Activated T-cell treated with anti-CD3 and anti-CD28 coated beads for 1 hour (primary cell): ENCODE measurements around the gene PCNT.
"Not testable (repeated sequence)": the region's sequence is repeated elsewhere in the genome, so short reads cannot be mapped to it uniquely, and the experiment has no call there.

Experiments
- DNase-seq: peaks from one replicate; pipeline ENCODE4 v3.0.0-alpha.2; 2020; ENCODE audit warnings: low read depth

The PCNT gene

DNA sequence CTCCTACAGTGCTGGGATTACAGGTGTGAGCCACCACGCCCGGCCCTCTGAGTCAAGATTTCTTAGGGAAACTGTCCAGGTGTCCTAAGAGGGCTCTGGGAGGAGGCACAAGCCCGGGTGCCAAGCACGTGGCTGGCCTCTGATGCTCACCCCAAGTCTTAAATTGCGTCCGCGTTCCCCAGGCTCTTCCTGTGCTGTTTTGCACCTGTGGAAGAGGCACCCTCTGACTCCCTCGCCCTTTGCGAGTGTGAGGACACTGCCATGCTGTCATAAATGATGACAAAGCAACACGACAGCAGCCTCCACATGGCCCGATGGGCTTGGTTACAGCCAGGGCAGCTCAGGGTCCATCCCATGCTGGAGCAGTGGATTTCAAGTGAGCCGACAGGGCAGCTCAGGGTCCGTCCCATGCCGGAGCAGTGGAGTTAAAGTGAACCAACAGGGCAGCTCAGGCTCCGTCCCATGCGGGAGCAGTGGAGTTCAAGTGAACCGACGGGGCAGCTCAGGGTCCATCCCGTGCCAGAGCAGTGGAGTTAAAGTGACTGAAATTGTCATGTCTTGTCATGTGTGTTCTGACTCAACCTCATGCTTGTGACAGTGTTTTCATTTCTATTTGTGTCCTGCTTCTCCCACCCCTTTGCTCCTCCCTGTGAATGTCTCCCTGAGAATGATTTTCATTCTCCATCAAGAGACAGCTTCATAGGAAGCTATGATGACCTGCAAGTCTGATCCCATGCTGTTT is 33.9 kb downstream of the PCNT start:
- no peak for DNase-seq

DNA sequence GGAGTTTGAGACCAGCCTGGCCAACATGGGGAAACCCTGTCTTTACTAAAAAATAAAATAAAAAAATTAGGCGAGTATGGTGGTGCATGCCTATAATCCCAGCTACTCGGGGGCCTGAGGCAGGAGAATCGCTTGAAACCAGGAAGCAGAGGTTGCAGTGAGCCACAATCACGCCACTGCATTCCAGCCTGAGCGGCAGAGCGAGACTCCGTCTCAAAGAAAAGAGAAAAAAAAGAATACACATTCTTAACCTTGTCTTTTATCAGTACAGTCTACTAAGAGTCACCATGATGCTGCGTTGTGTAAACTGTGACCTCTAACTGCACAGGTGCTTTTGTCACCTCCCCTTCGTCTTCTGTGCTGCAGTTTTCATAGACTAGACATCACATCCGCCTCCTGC is 37.2 kb downstream of the PCNT start:
- no peak for DNase-seq

DNA sequence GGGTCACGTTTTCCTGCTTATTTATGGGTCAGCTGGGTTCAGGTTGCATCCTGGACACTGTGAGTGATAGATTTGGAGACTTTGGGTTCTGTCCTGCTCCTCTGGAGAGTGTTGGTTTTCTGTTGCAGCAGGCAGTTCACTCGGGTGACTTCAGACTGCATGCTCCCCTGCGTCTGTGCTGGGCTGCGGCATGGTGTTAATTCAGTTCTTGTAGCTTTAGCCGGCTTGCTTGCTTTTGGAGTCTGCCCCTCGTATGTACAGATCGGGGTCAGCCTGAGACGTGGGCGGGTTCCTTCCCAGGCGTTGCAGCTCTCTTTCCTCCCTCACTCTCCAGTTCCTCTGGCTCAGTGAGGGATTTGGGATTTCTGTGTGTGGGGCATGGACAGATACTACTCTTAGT is 38.0 kb downstream of the PCNT start:
- DNase-seq: no peak

DNA sequence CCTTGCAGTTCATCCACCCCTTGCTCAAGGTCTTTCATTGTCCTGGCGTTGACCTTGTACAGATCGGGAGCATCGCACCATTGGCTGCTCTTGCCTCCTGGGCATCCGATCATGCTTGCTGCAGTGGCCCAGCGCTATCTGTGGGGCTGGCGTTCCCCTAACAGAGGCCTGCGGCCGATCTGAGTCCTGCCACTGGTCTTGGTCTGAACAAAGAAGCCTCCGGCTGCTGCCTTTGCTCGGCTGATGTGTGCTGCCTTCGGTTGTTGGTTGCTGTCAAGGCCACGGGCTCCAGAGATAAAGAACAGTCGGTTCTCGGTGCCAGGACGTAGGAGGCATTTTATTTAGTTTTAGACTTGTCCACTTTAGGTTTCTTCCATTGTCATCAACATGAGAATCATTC is 39.0 kb downstream of the PCNT start:
- no peak for DNase-seq

DNA sequence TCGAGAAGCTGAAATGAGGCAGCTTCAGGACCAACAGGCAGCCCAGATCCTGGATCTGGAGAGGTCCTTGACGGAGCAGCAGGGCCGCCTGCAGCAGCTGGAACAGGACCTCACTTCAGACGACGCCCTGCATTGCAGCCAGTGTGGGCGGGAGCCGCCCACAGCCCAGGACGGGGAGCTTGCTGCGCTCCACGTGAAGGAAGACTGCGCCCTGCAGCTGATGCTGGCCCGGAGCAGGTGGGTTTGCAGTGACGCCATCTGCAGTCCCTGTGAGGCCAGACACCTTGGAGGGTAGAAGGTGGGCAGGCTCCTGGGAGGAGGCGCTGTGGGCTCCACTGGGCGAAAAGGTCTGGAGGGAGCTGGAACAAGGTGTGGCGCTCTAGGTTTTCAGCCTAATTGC is 39.7 kb downstream of the PCNT start:
- DNase-seq: no peak

DNA sequence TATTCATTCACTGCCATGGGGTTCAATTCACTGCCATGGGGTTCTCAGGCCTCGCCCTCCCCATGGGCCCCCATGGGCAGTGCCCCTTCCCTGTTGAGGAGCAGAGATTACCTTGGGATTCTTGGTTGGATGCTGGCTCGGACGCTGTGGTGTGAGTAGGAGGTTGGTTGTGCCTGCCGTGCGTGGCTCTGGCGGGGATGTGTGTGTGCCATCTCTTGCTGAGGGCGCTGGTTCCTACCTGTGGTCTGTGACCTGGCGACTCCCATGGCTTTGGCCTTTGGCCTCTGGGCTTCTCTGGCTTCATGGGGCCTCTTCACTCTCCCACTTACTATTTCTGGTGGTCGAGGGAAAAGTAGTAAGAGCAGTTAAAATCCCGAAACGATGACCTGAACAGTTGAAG is 42.1 kb downstream of the PCNT start:
- DNase-seq: no peak

DNA sequence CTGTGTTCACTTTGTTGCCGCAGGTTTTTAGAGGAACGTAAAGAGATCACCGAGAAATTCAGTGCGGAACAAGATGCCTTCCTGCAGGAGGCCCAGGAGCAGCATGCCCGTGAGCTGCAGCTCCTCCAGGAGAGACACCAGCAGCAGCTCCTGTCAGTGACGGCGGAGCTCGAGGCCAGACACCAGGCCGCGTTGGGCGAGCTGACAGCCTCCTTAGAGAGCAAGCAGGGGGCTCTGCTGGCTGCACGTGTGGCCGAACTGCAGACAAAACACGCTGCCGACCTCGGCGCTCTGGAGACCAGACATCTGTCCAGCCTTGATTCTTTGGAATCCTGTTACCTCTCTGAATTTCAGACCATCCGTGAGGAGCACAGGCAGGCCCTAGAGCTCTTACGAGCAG is 42.6 kb downstream of the PCNT start:
- DNase-seq: no peak

DNA sequence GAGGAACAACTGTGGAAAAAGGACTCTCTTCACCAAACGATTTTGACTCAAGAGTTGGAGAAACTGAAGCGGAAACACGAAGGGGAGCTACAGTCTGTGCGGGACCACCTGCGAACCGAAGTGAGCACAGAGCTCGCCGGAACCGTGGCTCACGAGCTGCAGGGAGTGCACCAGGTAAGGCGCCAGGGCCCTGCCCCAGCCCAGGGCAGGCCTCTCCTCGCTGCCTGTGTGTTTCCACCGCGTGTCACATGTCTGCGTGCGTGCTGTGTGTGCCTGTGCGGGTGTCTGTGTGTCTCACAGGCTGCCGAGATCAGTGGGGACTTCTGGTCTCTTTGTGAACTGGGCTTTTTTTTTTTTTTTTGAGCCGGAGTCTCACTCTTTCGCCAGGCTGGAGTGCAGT is 43.0 kb downstream of the PCNT start:
- DNase-seq: no peak

DNA sequence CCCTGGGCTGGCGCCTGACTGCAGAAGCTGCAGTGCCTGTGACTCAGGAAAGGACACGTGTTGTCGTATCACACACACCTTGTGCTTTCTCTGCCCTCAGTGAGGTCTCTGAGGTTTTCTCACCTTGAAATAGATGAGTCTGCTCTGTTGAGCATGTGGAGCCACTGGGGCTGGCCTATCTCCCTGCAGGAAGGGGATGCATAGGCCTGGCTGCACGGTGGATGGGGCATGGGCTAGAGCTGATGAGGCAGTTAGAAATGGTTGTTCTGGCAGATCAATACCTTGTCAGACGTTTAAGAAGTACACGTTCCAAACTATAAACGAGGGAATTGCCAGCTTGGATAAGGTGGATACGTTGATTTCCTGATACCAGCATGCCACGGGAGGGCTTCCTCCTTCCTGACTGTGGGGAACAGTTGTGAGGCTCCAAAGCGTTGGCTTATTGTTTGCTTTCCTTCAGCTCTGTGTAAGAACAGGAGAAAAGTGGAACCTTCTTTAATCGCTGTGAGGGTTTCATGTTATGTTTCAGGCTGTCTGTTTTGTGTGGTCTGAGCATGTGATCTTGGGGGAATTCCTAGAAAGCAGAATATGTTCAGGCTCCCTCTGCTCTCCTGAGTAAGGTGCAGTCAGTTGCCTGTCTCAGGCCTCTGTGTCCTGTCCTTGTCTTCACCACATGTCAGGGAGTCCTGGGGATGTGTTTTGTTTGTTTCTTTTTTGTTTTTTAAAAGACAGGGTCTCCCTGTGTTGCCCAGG is 44.8 kb downstream of the PCNT start:
- peak; percentile 3 for DNase-seq

DNA sequence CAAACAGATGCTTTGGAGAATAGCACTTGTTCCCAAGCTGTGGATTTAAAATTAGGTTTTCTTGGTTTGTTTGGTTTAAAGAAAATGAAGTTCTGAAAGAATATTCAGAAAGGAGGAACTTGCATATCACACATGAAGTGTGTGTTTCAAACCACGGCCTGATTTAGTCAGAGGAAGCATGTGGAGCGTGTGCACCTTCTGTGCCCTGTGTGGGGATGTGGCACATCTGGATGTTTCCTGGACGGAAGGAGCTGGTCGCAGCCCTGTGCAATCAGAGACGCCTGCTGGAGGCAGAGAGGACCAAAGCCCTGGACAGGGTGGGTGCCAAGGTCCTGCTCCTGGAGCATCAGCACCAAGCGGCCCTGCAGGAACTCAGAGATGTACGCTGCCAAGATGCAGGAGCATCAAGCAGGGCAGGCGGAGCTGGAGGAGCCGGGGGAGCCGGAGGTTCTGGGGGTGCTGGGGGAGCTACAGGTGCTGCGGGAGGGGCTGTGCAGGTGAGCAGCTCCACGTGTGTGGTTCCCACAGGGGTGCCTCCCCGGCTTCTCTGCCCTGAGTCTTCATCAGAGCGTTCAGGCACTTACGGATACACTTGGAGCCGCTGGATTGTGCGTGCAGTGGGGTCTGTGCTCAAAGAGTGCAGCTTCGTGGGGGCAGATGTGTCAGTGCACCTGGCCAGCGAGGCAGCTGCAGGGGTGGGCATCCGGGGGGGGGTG is 45.7 kb downstream of the PCNT start:
- DNase-seq: no peak

DNA sequence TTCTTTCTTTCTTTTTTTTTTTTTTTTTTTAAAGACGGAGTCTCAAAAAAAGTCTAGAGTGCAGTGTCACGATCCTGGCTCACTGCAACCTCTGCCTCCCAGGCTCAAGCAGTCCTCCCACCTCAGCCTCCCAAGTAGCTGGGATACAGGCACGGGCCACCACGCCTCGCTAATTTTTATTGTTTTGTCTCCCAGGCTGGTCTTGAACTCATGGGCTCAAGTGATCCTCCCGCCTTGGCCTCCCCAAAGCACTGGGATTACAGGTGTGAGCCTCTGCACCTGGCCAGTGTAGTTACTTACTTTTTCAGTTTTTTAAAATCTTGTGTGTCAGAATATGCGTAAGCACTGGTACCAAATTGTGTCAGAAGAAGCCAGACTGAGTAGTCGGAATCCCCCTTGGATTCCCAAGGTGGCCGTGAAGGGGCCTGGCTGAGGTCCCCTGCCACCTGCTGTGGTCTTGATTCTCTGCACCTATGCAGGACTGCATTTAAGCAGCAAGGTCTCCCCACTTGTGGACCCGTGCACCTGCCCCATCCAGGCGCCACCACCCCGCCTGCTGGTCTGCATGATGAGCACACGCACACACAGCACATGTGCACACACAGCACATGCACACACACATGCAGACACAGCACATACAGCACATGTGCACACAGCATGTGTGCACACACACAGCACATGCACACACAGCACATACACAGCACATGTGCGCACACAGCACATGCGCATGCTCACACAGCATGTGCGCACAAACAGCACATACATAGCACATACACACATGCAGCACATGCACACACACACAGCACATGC is 47.5 kb downstream of the PCNT start:
- DNase-seq: no peak

DNA sequence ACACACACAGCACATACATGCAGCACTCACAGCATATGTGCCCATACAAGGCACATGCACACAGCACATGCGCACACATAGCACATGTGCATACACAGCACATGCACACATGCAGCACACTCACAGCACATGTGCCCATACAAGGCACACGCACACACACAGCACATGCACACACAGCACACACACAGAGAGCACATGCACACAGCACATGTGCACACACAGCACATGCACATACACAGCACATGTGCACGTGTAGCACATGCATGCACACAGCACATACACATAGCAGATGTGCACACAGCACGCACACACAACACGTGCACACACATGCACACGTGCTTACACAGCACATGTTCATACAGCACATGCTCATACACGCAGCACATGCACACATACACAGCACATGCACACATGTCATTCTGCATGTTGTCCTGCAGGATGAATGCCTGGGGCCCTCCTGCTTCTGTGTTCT is 48.1 kb downstream of the PCNT start:
- no peak for DNase-seq

DNA sequence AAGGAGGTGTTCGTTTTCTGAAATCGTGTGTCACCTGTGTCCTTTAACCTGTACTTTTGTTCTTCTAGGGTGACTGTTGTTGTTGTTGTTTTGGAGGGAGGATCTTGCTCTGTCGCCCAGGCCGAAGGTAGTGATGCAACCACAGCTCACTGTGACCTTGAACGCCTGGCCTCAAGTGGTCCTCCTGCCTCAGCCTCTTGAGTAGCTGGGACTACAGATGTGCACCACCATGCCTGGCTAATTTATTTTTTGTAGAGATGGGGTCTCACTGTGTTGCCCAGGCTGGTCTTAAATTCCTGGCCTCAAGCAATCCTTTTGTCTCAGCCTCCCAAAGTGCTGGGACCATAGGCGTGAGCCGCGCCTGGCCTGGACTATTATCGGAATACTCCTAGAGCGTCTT is 49.0 kb downstream of the PCNT start:
- DNase-seq: not testable (repeated sequence)

DNA sequence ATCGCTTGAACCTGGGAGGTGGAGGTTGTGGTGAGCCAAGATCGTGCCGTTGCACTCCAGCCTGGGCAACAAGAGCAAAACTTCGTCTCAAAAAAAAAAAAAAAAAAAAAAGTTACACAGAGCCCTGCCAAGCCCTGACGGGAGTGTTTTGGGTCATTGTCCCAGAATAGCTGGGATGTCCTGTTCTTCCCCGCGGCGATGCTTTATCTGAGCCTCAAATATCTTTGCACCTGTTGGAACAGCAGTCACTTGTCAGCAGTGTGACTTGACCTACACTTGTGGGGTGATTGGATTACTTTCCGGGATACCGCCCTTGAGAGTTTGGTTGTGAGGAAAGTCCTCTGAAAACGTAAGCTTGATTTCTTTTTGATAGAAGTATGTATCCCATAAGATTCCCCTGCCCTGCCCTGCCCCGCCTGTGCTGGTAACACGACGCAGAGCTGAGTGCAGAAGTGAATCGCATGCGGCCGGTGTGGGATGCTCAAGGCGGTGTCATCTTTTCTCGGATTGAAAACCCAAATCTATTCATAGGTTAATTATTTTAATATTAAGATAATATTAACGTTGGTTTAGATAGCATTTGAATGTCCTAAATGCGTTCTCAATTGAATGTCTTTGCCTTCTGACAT is 50.9 kb downstream of the PCNT start:
- DNase-seq: no peak

DNA sequence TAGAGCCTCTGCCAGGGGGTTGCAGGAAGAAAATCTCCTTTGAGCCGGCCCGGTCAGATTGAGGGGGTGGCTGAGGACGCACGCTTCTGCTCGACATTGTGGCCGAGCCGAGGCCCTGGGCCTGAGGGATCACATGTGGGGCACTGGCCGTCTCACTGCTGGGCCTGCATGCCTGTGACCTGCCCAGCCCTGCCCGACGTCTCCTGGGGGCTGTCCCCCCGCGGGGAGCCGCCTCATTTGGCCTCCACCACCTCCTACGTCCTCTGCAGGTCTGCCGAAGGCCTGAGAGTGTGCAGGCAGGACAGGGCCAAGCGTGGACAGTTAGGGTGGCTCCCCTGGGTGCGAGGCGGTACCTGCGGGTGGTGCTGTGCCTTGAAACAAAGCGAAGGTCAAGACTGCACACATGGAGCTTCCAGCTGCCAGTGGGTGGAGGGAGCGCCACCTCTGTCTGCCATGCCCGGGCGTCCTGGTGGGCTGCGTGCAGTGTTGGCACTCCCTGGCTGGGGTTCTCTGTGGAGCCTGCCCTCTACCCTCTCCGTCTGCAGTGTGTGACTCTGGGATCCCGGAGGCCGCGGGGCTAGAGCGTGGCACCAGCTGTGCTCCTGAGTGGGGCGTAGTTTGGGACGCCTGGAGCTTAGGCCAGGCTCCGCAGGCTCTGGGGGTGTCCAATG is 51.7 kb downstream of the PCNT start:
- no peak for DNase-seq

DNA sequence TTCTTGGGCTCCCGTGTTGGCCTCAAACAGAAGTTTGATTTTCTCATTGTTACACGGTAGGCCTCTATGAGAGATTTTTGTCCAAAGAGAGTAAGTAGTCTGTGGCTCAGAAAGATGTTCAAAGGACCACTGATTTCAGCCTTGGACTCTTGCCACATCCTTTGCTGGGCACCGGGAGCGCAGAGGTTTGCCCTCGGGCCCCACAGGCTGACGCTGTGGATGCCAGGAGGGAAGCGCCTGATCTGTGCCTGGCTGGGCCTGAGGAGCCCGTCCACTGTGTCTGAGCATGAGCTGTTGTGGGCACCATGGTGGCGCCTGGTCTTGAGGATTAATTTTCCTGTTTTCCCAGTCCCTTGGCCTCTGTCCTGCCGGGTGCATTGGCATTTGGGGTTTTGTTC is 52.3 kb downstream of the PCNT start:
- DNase-seq: no peak

DNA sequence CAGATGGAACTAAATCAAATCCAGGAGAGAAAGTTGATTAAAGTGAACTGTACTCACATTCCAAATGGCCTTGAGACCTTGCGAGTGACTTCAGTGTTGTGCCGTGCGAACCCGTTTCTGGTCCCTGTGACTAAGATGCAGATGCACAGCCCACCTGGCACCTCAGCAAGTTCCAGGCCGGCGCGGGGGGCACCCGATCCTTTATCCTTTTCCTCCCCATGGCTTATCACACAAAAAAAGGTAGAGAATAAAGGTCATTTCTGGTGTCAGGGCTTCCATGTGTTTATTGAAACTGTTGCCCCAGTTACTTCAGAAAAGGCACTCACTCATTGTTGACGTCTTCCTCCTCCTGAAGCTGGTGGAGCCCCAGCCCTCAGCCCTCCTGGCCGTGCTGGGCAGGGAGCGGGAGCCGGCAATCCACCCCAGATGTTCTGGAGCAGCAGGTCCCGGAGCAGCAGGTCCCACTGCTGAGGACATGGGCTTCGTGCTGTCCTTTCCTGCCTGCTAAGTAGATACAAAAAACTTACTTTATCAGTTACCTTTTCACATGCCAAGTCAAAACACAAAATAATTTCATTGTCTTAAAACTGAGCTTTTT is 53.0 kb downstream of the PCNT start:
- DNase-seq: no peak

DNA sequence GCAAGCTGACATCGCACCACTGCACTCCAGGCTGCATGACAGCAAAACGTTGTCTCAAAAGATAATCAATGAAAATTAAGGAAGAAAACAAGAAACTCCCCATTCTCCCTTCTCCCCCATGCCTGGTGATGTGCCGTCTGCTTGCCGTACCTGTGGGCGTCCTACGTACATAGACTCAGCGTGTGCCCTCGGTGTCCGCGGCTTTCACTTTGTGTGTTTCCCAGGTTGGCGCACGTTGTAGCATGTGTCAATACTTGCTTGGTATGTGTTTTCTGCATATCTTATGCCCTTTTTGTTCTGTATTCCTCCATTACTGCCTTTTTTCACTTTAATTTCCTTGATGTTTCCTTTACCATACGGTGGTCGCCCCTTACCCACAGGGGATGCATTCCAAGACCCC is 53.8 kb downstream of the PCNT start:
- DNase-seq: no peak

DNA sequence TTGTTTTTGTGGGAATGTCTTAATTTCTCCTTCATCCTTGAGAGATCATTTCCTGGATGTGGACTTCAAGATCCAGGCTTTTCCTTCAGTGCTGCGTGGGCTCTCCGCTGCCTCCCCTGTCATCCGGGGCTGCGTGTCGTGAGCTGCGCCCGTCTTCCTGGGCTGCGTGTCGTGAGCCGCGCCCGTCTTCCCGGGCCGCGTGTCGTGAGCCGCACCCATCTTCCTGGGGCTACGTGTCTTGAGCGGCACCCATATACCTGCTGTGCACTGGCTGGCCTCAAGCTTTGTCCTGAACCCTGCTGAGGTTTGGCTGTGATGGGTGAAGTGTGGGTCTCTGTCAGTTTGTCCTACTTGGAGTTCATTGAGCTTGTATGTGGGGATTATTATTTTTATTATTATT is 55.1 kb downstream of the PCNT start:
- no peak for DNase-seq

DNA sequence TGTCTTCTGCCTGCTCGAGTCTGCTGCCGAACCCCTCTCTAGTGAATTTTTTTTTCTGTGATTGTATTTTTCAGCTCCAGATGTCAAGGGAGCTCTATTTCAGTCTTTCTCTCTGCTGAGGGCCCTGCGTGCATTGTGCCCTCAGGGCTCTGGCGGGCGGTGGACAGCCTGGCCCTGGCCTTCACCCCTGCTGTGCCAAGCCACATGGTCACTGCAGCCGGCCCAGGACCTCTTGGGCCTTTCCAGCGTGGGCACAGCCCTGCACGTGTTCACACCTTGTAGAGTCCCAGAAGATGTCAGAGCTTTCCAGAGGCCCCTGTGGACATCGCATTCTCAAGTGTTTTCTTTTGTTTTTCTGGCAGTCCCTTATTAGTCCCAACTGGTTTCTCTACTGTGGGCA is 55.7 kb downstream of the PCNT start:
- no peak for DNase-seq

DNA sequence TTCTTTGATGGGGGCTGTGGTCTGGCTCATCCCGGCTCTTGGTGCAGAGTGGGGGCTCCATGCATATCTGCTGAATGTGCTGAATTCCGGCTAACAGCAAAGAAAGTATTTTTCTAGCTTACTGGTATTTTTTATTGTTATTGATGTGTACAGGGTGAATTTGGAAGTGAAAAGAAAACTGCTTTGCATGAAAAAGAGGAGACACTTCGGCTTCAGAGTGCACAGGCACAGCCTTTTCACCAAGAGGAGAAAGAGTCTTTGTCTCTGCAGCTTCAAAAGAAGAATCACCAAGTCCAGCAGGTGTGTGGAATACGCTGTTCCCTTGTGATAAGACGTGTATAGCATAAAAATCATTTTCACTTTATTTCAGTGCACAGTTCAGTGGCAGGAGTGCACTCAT is 57.6 kb downstream of the PCNT start:
- DNase-seq: no peak
